H1 (cell line): ENCODE measurements around the gene POLDIP2. TPM values are rescaled to one million over a fixed set of nuclear protein-coding genes. Genes with fewer than 3 reads are reported as not detected.

Source experiments
- CTCF ChIA-PET: fragments of 300-600 bp; sonication (Branson Sonifier 250); formaldehyde crosslinking; loops from one replicate; lab custom pipeline; 2021; ENCODE audit not compliant: partially characterized antibody; lab: Charles Lee
- POLR2A ChIA-PET: fragments of 300-600 bp; sonication (Branson Sonifier 250); formaldehyde crosslinking; loops from one replicate; lab custom pipeline; 2021; ENCODE audit warnings: inconsistent platforms; ENCODE audit not compliant: partially characterized antibody; lab: Charles Lee
- DNase-seq, 2 experiments: peaks; one replicate each; pipeline versions ENCODE4 v3.0.0 to v3.0.0-alpha.2; 2010 to 2022; ENCODE audit warnings: low spot score in 2 of 2, low read depth in 1 of 2, mixed read lengths in 1 of 2
- FAIRE-seq: peaks from 2 replicates; lab custom pipeline; 2011; peaks lifted over from hg19 to GRCh38; lab: Jason Lieb, UNC
- H2AFZ ChIP-seq: 2 replicates; pipeline ENCODE4 v1.8.1; 2012; ENCODE audit warnings: low read length, inconsistent platforms
- H2AK5ac ChIP-seq: 2 replicates; pipeline ENCODE4 v1.6.1; 2013; ENCODE audit warnings: low read depth, low read length
- H2BK120ac ChIP-seq: replicated peaks from 2 replicates; pipeline ENCODE3; 2013; ENCODE audit warnings: low read depth, low read length, inconsistent platforms
- H2BK12ac ChIP-seq: 2 replicates; pipeline ENCODE4 v1.6.1; 2013; ENCODE audit warnings: low read depth, low read length
- H2BK15ac ChIP-seq: 2 replicates; pipeline ENCODE4 v1.6.1; 2013; ENCODE audit warnings: low read length
- H2BK20ac ChIP-seq: 2 replicates; pipeline ENCODE4 v1.6.1; 2013; ENCODE audit warnings: low read length
- H2BK5ac ChIP-seq: 2 replicates; pipeline ENCODE4 v1.6.1; 2013; ENCODE audit warnings: low read depth, low read length
- H3K14ac ChIP-seq: 2 replicates; pipeline ENCODE4 v1.6.1; 2013; ENCODE audit warnings: inconsistent platforms; ENCODE audit not compliant: insufficient read length
- H3K18ac ChIP-seq: 2 replicates; pipeline ENCODE4 v1.6.1; 2013; ENCODE audit warnings: low read length; ENCODE audit errors: extremely low read depth
- H3K23ac ChIP-seq: 2 replicates; pipeline ENCODE4 v1.6.1; 2013; ENCODE audit warnings: inconsistent platforms; ENCODE audit not compliant: insufficient read length
- H3K23me2 ChIP-seq: 2 replicates; pipeline ENCODE4 v1.6.1; 2013; ENCODE audit warnings: low read depth, low read length
- H3K27ac ChIP-seq: 2 replicates; pipeline ENCODE4 v1.6.1; 2011; ENCODE audit warnings: low read depth, low read length, inconsistent platforms
- H3K27me3 ChIP-seq, 4 experiments: replicated peaks in 1 of 4; 1 replicate in 1 of 4; 2 replicates in 3 of 4; pipeline versions ENCODE4 v1.6.1 to v1.8.1; 2011 to 2013; ENCODE audit warnings: low read length in 3 of 4, mild to moderate bottlenecking in 3 of 4, inconsistent platforms in 2 of 4, mixed read lengths in 2 of 4, moderate library complexity in 1 of 4; ENCODE audit not compliant: control insufficient read depth in 3 of 4, insufficient read depth in 3 of 4; ENCODE audit errors: extremely low read depth in 1 of 4
- H3K36me3 ChIP-seq, 4 experiments: 2 replicates each; pipeline versions ENCODE4 v1.6.1 to v1.8.1; 2011 to 2013; ENCODE audit warnings: mild to moderate bottlenecking in 4 of 4, low read length in 3 of 4, moderate library complexity in 2 of 4, control low read depth in 1 of 4, inconsistent platforms in 1 of 4; ENCODE audit not compliant: insufficient read depth in 4 of 4, control insufficient read depth in 2 of 4
- H3K4ac ChIP-seq: replicated peaks from 2 replicates; pipeline ENCODE3; 2013; ENCODE audit warnings: low read length, low read depth, mixed read lengths, inconsistent platforms; ENCODE audit not compliant: insufficient read length
- H3K4me1 ChIP-seq, 4 experiments: replicated peaks in 1 of 4; 1 replicate in 1 of 4; 2 replicates in 3 of 4; pipeline versions ENCODE4 v1.6.1 to v1.8.1; 2011 to 2013; ENCODE audit warnings: low read length in 3 of 4, inconsistent platforms in 2 of 4, mixed read lengths in 1 of 4; ENCODE audit not compliant: insufficient read depth in 4 of 4, control insufficient read depth in 3 of 4
- H3K4me2 ChIP-seq, 2 experiments: 2 replicates each; pipeline versions ENCODE4 v1.6.1 to v1.8.1; 2011 to 2013; ENCODE audit warnings: low read depth in 2 of 2, low read length in 2 of 2, control low read depth in 1 of 2, inconsistent platforms in 1 of 2, mild to moderate bottlenecking in 1 of 2; ENCODE audit not compliant: insufficient read depth in 1 of 2
- H3K4me3 ChIP-seq, 4 experiments: fragments of 200-600, 300-600 bp in 1 of 4; sonication (generic), shearing (Covaris generic), sonication (Bioruptor Twin) in 1 of 4; 2 replicates each; pipeline versions ENCODE4 v1.5.1 to v1.8.1; 2011 to 2016; ENCODE audit warnings: low read length in 4 of 4, low read depth in 3 of 4, control low read depth in 2 of 4, inconsistent platforms in 2 of 4, mild to moderate bottlenecking in 2 of 4, mixed read lengths in 1 of 4, moderate library complexity in 1 of 4; ENCODE audit not compliant: insufficient read depth in 2 of 4; ENCODE audit errors: extremely low read depth in 1 of 4
- H3K56ac ChIP-seq: replicated peaks from 2 replicates; pipeline ENCODE3; 2013; ENCODE audit warnings: low read depth, mild to moderate bottlenecking, mixed read lengths, low read length, inconsistent platforms; ENCODE audit not compliant: insufficient read length
- H3K79me1 ChIP-seq: 2 replicates; pipeline ENCODE4 v1.6.1; 2013; ENCODE audit warnings: low read depth, low read length, control low read depth
- H3K79me2 ChIP-seq, 2 experiments: 2 replicates each; pipeline versions ENCODE4 v1.6.1 to v1.8.1; 2012 to 2013; ENCODE audit warnings: low read length in 2 of 2, mild to moderate bottlenecking in 2 of 2, inconsistent platforms in 1 of 2; ENCODE audit not compliant: insufficient read depth in 2 of 2, control insufficient read depth in 1 of 2
- H3K9ac ChIP-seq, 4 experiments: replicated peaks in 1 of 4; 1 replicate in 1 of 4; 2 replicates in 3 of 4; pipeline versions ENCODE4 v1.6.1 to v1.8.1; 2011 to 2013; ENCODE audit warnings: low read depth in 3 of 4, low read length in 3 of 4, control low read depth in 2 of 4, mild to moderate bottlenecking in 2 of 4, moderate library complexity in 2 of 4, inconsistent platforms in 1 of 4; ENCODE audit errors: extremely low read depth in 1 of 4
- H3K9me3 ChIP-seq, 2 experiments: 2 replicates each; pipeline versions ENCODE4 v1.6.1 to v1.8.1; 2012 to 2013; ENCODE audit warnings: mild to moderate bottlenecking in 2 of 2, moderate library complexity in 2 of 2, control low read depth in 1 of 2, inconsistent platforms in 1 of 2, low read depth in 1 of 2, low read length in 1 of 2, mixed read lengths in 1 of 2; ENCODE audit not compliant: insufficient read depth in 2 of 2
- H4K20me1 ChIP-seq, 2 experiments: replicated peaks in 1 of 2; 2 replicates each; pipeline versions ENCODE3 to v1.8.1; 2011 to 2013; ENCODE audit warnings: inconsistent platforms in 2 of 2, low read length in 2 of 2, mild to moderate bottlenecking in 1 of 2; ENCODE audit not compliant: insufficient read depth in 2 of 2, control insufficient read depth in 1 of 2
- H4K5ac ChIP-seq: 2 replicates; pipeline ENCODE4 v1.6.1; 2013; ENCODE audit warnings: low read length, low read depth, mixed read lengths, inconsistent platforms; ENCODE audit not compliant: insufficient read length
- H4K8ac ChIP-seq: 2 replicates; pipeline ENCODE4 v1.8.0; 2013; ENCODE audit warnings: mild to moderate bottlenecking, moderate library complexity, low read length, inconsistent platforms; ENCODE audit not compliant: insufficient read depth; ENCODE audit errors: extremely low read depth
- H4K91ac ChIP-seq: replicated peaks from 2 replicates; pipeline ENCODE3; 2013; ENCODE audit warnings: low read length, mixed read lengths, inconsistent platforms; ENCODE audit not compliant: insufficient read length
- CTCF ChIP-seq, 3 experiments: IDR thresholded peaks; 1 replicate in 2 of 3; 2 replicates in 1 of 3; pipeline versions ENCODE4 v1.5.1 to v1.6.1; 2011; ENCODE audit warnings: low read length in 3 of 3, mild to moderate bottlenecking in 3 of 3, inconsistent platforms in 2 of 3, low read depth in 1 of 3, moderate library complexity in 1 of 3; ENCODE audit not compliant: insufficient read depth in 1 of 3; ENCODE audit errors: control extremely low read depth in 1 of 3
- MAFK ChIP-seq: IDR thresholded peaks from 2 replicates; pipeline ENCODE4 v1.6.1; 2012; ENCODE audit warnings: low read depth, mild to moderate bottlenecking, improper control_type of control experiment, low read length
- NANOG ChIP-seq: IDR thresholded peaks from 2 replicates; pipeline ENCODE4 v1.6.1; 2011; ENCODE audit warnings: low read length, low read depth, mild to moderate bottlenecking, inconsistent platforms; ENCODE audit not compliant: insufficient read depth, poor library complexity, severe bottlenecking
- RNF2 ChIP-seq: fragments of 200-900, 300-1000 bp; sonication (generic); IDR thresholded peaks from 2 replicates; pipeline ENCODE4 v1.7.1; 2016; ENCODE audit warnings: borderline replicate concordance, low read depth, mild to moderate bottlenecking, antibody characterized with exemption, low read length; ENCODE audit not compliant: poor library complexity, severe bottlenecking; ENCODE audit errors: missing control alignments
- TAF1 ChIP-seq: IDR thresholded peaks from 2 replicates; pipeline ENCODE4 v1.6.1; 2011; ENCODE audit warnings: mild to moderate bottlenecking, low read depth, low read length
- TCF12 ChIP-seq: IDR thresholded peaks from 2 replicates; pipeline ENCODE4 v1.6.1; 2011; ENCODE audit warnings: low read depth, mild to moderate bottlenecking, low read length
- WGBS, 2 experiments: shearing (Covaris generic) in 1 of 2; methylation state at CpG; one replicate each; pipeline versions ENCODE4 v1.1.6 to v1.1.7; 2013 to 2015; ENCODE audit warnings: low lambda C conversion rate in 2 of 2, mixed read lengths in 2 of 2, inconsistent platforms in 1 of 2, low coverage in 1 of 2, missing lambda C conversion rate in 1 of 2; ENCODE audit not compliant: insufficient replicate concordance in 2 of 2, insufficient coverage in 1 of 2, insufficient read length in 1 of 2; ENCODE audit errors: extremely low coverage in 1 of 2, missing lambda C conversion rate in 1 of 2; 5-methylcytosine and 5-hydroxymethylcytosine counted together
- polyA plus RNA-seq, 7 experiments: library from polyadenylated mRNA; depleted of rRNA in 3 of 7; stranded (reverse) in 5 of 7; unstranded in 2 of 7; fragments of >200 nt in 5 of 7; fragments of 200-250 nt in 2 of 7; gene quantifications; 1 replicate in 5 of 7; 2 replicates in 1 of 7; 4 replicates in 1 of 7; pipeline versions ENCODE4 v1.2.1 to v1.2.3, GENCODE V29; 2011 to 2013; ENCODE audit warnings: missing spikeins in 2 of 7, mixed read lengths in 2 of 7
- total RNA-seq: library from RNA; stranded (reverse); fragmentation: NEBNext Ultra II Directional; extraction: Animal tissue kit (Norgen Biotek cat#: 25700); gene quantifications from 2 replicates; pipeline ENCODE4 v1.2.1, GENCODE V29; 2021

The POLDIP2 gene
- total and polyA plus RNA-seq, 2 of the 8 experiments (the other 6 are each of a cell fraction or from before 2014, with no cell fraction given) = 74.0 to 76.1 TPM

- no peak overlapping the region for H2BK20ac ChIP-seq
- no peak overlapping the region for H3K4me3 ChIP-seq
- H4K5ac ChIP-seq = no peak overlapping the region
- H4K20me1 ChIP-seq = no peaks in the 10 kb centered on the region
- H3K27ac ChIP-seq = no peak overlapping the region
- H3K79me2 ChIP-seq = no peaks in the 10 kb centered on the region
- H4K91ac ChIP-seq = no peak overlapping the region
- H3K4ac ChIP-seq = no peak overlapping the region
- H3K4me1 ChIP-seq = no peaks in the 10 kb centered on the region; a peak in 1 of 7 replicates
- no peaks in the 10 kb centered on the region for H3K36me3 ChIP-seq
- H3K9me3 ChIP-seq = no peaks in the 10 kb centered on the region
- no peak overlapping the region for H3K56ac ChIP-seq
- no peaks in the 10 kb centered on the region; a peak in 1 of 7 replicates for H3K27me3 ChIP-seq
- DNase-seq = no peak
- H3K14ac ChIP-seq = no peak overlapping the region
- H3K18ac ChIP-seq = no peak overlapping the region
- H2BK120ac ChIP-seq = no peak overlapping the region
- no peak overlapping the region for H2AK5ac ChIP-seq
- FAIRE-seq = no peak
- CTCF ChIA-PET = interaction anchor here (0.6 to 2.8 kb wide), 7 partner anchors 10 to 221 kb away, joined by 3 to 11 read pairs (median 3); partner anchors contain the start of gene SLC46A1
- no peak overlapping the region for H3K9ac ChIP-seq
- H2BK15ac ChIP-seq = no peak overlapping the region
- H2AFZ ChIP-seq = no peak overlapping the region
- H3K4me2 ChIP-seq = no peak overlapping the region
- H3K23ac ChIP-seq = no peak overlapping the region
- WGBS, 2 experiments = 94% methylated on average over 7 of the region's 7 CpGs; no CpG with 5 or more reads in 1 of the 2 experiments
- TF ChIP-seq TCF12 (no peak), RNF2 (no peak), MAFK (no peak), TAF1 (no peak), NANOG (no peak), CTCF (IDR thresholded peaks at IDR 0.05; ENCODE audit: control extremely low read depth in 1 of 3, insufficient read depth in 1 of 3, low read depth in 1 of 3, low read length in 3 of 3) (no peak)
- TF ChIP-seq, all 59 proteins: peak for 0
- POLR2A ChIA-PET = interaction anchor here (1.6 kb wide), 1 partner anchor 12 kb away, joined by 5 read pairs; no protein-coding TSS in a partner anchor
- Histone ChIP-seq H2BK12ac (no peak overlapping the region), H2BK5ac (no peak overlapping the region), H3K23me2 (no peaks in the 10 kb centered on the region), H3K79me1 (no peaks in the 10 kb centered on the region), H4K8ac (no peak overlapping the region)
Observed at GRCh38 chr17:28394337-28395116, 37.2 kb upstream of the POLDIP2 start.
